DND-41 (cell line): Measurements from ENCODE around the gene PLEKHM1.

Experiments
- CTCF ChIP-seq: IDR thresholded peaks from 2 replicates; pipeline ENCODE4 v1.5.1; 2012; ENCODE audit warnings: borderline replicate concordance, low read length, moderate library complexity, mild to moderate bottlenecking; ENCODE audit not compliant: poor library complexity, severe bottlenecking; ENCODE audit errors: extremely low read depth
- EZH2 ChIP-seq: IDR thresholded peaks from 3 replicates; pipeline ENCODE4 v1.6.1; 2012; ENCODE audit warnings: borderline replicate concordance, low read depth, mild to moderate bottlenecking, moderate library complexity, low read length, inconsistent platforms; ENCODE audit not compliant: severe bottlenecking

DNA sequence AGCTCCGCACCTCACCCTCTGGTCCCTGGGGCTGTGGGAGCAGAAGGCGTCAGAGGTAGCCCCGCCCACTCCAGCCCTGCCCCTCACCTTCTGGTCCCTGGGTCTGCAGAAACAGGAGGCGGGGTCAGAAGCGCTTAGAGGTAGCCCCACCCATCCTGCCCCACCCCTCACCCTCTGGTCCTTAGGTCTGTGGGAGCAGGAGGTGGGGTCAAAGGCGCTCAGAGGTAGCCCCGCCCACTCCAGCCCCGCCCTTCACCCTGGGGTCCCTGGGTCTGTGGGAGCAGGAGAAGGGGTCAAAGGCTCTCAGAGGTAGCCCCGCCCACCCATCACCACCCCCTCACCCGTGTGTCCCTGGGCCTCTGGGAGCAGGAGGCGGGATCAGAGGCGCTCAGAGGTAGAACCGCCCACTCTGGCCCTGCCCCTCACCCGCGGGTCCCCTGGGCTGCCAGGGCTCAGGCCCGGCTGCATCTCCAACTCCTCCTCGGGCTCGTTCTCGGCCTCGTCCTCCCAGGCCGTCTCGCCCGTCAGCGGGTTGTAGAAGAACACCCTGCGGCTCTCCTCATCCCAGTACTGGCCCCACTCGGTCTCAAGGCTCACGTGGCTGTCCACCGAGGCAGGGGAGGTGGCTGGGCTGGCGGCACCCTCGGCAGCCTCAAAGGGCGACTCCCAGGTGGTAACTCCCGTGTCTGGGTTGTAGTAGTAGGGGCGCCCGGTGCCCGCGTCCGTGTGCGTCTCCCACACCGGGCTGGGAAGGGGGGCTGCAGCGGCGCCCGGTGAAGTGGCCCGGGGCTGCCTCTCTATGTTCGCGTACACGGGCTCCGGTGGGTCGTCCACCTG lies 85.1 kb downstream of the PLEKHM1 start:
- no peak for TF ChIP-seq CTCF
- TF ChIP-seq EZH2, result no peak
